Neural cell (in vitro differentiated cells): ENCODE measurements around the gene RNF144A. TPM values are rescaled to one million over a fixed set of nuclear protein-coding genes. Genes with fewer than 3 reads are reported as not detected.
A peak's percentile ranks its signal among the peaks of the same experiment; 100 is the strongest.

ENCODE experiments used
- H2AFZ ChIP-seq: fragments of 200-600, 300-800 bp; sonication (generic), shearing (Covaris generic); 2 replicates; pipeline ENCODE4 v1.6.0; 2014; ENCODE audit warnings: low read depth, mild to moderate bottlenecking, antibody characterized with exemption, low read length, moderate library complexity
- H3F3A ChIP-seq: fragments of 200-600 bp; shearing (Covaris generic); 2 replicates; pipeline ENCODE4 v1.6.1; 2016; ENCODE audit warnings: mild to moderate bottlenecking, moderate library complexity, mixed read lengths, antibody characterized with exemption, low read length; ENCODE audit not compliant: insufficient read depth, poor library complexity, severe bottlenecking
- H3K27ac ChIP-seq: fragments of 200-600, 300-800 bp; sonication (generic), shearing (Covaris generic); 2 replicates; pipeline ENCODE4 v1.5.1; 2014; ENCODE audit warnings: mild to moderate bottlenecking, low read length, moderate library complexity
- H3K27me3 ChIP-seq: fragments of 300-800, 200-600 bp; sonication (generic), shearing (Covaris generic); 2 replicates; pipeline ENCODE4 v1.6.0; 2014; ENCODE audit warnings: mild to moderate bottlenecking, low read depth, low read length, moderate library complexity; ENCODE audit not compliant: insufficient read depth
- H3K36me3 ChIP-seq: fragments of 300-800, 200-600 bp; sonication (generic), shearing (Covaris generic); 2 replicates; pipeline ENCODE4 v1.5.1; 2014; ENCODE audit warnings: mild to moderate bottlenecking, antibody characterized with exemption, low read length, moderate library complexity; ENCODE audit not compliant: insufficient read depth
- H3K4me2 ChIP-seq: fragments of 300-800, 200-600 bp; sonication (generic), shearing (Covaris generic); 2 replicates; pipeline ENCODE4 v1.6.0; 2014; ENCODE audit warnings: mild to moderate bottlenecking, low read length
- H3K4me3 ChIP-seq: fragments of 300-800, 200-600 bp; sonication (generic), shearing (Covaris generic); 2 replicates; pipeline ENCODE4 v1.5.1; 2014; ENCODE audit warnings: mild to moderate bottlenecking, low read length, moderate library complexity
- H3K79me2 ChIP-seq: fragments of 200-600 bp; shearing (Covaris generic); replicated peaks from 2 replicates; pipeline ENCODE4 v1.6.0; 2014; ENCODE audit warnings: mild to moderate bottlenecking, low read length, moderate library complexity; ENCODE audit not compliant: insufficient read depth
- H3K9ac ChIP-seq: fragments of 300-800, 200-600 bp; sonication (generic), shearing (Covaris generic); 2 replicates; pipeline ENCODE4 v1.6.1; 2016; ENCODE audit warnings: mild to moderate bottlenecking, low read length, mixed read lengths
- H3K9me2 ChIP-seq: fragments of 200-600 bp; shearing (Covaris generic); 2 replicates; pipeline ENCODE4 v1.6.1; 2016; ENCODE audit warnings: mild to moderate bottlenecking, low read length, mixed read lengths; ENCODE audit not compliant: insufficient read depth
- H3K9me3 ChIP-seq: fragments of 200-600, 300-800 bp; sonication (generic), shearing (Covaris generic); 2 replicates; pipeline ENCODE4 v1.6.1; 2016; ENCODE audit warnings: mild to moderate bottlenecking, mixed run types, low read length, moderate library complexity, mixed read lengths
- H4K20me1 ChIP-seq: fragments of 200-600 bp; shearing (Covaris generic); 2 replicates; pipeline ENCODE4 v1.6.1; 2016; ENCODE audit warnings: mild to moderate bottlenecking, mixed run types; ENCODE audit not compliant: insufficient read depth
- CTCF ChIP-seq: fragments of 450-650 bp; IDR thresholded peaks from 2 replicates; pipeline ENCODE4 v1.5.1; 2014; ENCODE audit warnings: antibody characterized with exemption, mild to moderate bottlenecking, moderate library complexity; ENCODE audit not compliant: poor library complexity, severe bottlenecking
- EP300 ChIP-seq: fragments of 450-650 bp; conservative IDR thresholded peaks from 2 replicates; pipeline ENCODE4 v1.6.1; 2014; ENCODE audit warnings: antibody characterized with exemption, mild to moderate bottlenecking, moderate library complexity; ENCODE audit not compliant: poor library complexity, severe bottlenecking
- EZH2 ChIP-seq: fragments of 200-600, 300-800 bp; shearing (Covaris generic), sonication (generic); IDR thresholded peaks from 2 replicates; pipeline ENCODE4 v1.6.1; 2014; ENCODE audit warnings: antibody characterized with exemption, low read length, borderline replicate concordance, mild to moderate bottlenecking; ENCODE audit not compliant: insufficient read depth, poor library complexity, severe bottlenecking
- MXI1 ChIP-seq: fragments of 450-650 bp; conservative IDR thresholded peaks from 2 replicates; pipeline ENCODE4 v1.6.1; 2014; ENCODE audit warnings: antibody characterized with exemption, mild to moderate bottlenecking; ENCODE audit not compliant: poor library complexity, severe bottlenecking
- POLR2AphosphoS5 ChIP-seq: IDR thresholded peaks from 2 replicates; pipeline ENCODE4 v1.6.1; 2012
- RAD21 ChIP-seq: fragments of 450-650 bp; conservative IDR thresholded peaks from 2 replicates; pipeline ENCODE4 v1.6.1; 2014; ENCODE audit warnings: antibody characterized with exemption, mild to moderate bottlenecking, moderate library complexity
- REST ChIP-seq: IDR thresholded peaks from 2 replicates; pipeline ENCODE4 v1.6.1; 2012; ENCODE audit warnings: borderline replicate concordance
- SMC3 ChIP-seq: fragments of 450-650 bp; conservative IDR thresholded peaks from 2 replicates; pipeline ENCODE4 v1.6.1; 2014; ENCODE audit warnings: antibody characterized with exemption, mild to moderate bottlenecking, moderate library complexity; ENCODE audit not compliant: poor library complexity
- TAF1 ChIP-seq: IDR thresholded peaks from 2 replicates; pipeline ENCODE4 v1.6.1; 2012; ENCODE audit warnings: low read depth
- polyA plus RNA-seq: library from polyadenylated mRNA; depleted of rRNA; stranded (reverse); fragments of >200 nt; gene quantifications from 2 replicates; pipeline ENCODE4 v1.2.3, GENCODE V29; 2014

Gene RNF144A
- polyA plus RNA-seq, 1 donor from 2014 or later: 26.9 TPM

DNA sequence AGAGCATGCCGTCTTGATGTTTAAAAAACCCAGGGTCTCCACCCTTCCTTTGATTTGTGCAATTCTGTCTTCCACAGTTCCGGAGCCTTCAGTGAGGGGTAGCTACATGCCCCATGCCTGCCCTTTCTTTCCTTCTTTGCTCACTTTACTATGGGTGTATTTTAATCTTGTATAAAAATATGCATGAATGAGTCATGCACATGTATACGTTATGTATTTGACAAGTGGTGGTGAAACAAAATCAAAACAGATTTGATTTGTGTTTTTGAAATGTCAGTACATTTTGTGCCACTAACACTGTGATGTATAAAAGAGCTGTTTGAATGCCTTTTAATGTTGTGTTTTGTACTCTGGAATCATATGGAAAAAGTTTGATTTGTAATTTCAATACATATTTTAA is 126.5 kb downstream of the RNF144A start:
- Histone ChIP-seq H3K27ac (no peak overlapping the region), H3K9ac (no peak overlapping the region), H3K79me2 (no peaks in the 10 kb centered on the region), H3K9me2 (no peaks in the 10 kb centered on the region), H3F3A (no peaks in the 10 kb centered on the region), H3K9me3 (no peaks in the 10 kb centered on the region), H3K27me3 (no peaks in the 10 kb centered on the region), H3K36me3 (no peaks in the 10 kb centered on the region), H4K20me1 (no peaks in the 10 kb centered on the region), H3K4me3 (no peak overlapping the region), H2AFZ (no peak overlapping the region), H3K4me2 (no peak overlapping the region)
- TF ChIP-seq REST (no peak), POLR2AphosphoS5 (no peak), RAD21 (no peak), CTCF (no peak), EZH2 (no peak), MXI1 (no peak), SMC3 (no peak), EP300 (no peak), TAF1 (no peak)

DNA sequence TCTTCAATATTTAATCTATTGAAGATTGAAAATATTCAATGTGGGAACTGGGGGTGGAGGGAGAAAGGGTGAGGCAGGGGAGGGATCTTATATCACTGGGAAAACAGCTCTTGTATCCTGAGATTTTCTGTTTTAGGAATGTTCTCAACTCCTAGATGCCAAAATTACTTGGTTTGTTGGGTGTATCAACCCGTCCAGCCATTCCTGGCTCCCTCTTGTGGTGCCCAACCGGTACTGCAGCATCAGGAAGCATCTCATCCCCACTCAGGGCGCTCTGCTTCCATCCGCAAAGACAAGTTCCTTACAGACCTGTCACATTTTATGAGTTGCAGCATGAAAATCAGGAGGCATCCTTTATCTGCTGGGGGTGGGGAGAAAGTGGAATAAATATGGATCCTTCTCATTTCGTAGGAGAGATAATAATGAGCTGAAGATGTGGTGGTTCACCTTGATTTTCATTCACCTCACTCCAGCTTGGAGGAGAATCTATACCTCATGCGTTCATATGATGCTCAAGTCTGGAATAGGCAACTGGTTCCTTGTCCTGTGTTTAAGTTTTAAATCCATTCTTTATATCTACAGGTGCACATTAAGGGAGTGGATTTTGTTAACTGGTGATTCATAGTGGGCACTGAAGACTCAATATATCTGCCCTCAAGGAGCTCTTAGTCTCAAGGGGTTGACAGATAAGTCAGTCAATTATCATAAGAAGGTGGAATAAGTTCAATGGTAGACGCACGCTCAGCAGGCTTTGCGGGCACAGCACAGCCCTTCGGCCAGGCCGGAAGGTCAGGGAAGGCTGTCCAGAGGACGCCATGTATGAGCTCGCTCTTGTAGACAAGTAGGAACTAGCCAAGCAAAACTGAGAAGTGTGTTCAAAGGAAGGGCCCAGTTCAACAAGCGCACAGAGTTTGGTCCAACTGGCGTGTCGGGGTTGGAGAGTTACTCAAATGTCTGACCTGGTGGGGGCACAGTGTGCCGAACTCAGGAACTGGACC is 127.3 kb downstream of the RNF144A start:
- Histone ChIP-seq H3K27ac (no peak overlapping the region), H3K27me3 (no peaks in the 10 kb centered on the region), H3K9me3 (no peaks in the 10 kb centered on the region), H3K4me2 (no peak overlapping the region), H3K4me3 (no peak overlapping the region), H3K79me2 (no peaks in the 10 kb centered on the region), H3K9ac (no peak overlapping the region), H4K20me1 (no peaks in the 10 kb centered on the region), H2AFZ (no peak overlapping the region), H3K36me3 (no peaks in the 10 kb centered on the region), H3F3A (no peaks in the 10 kb centered on the region), H3K9me2 (no peaks in the 10 kb centered on the region)
- TF ChIP-seq EZH2: no peak
- no peak for TF ChIP-seq MXI1
- peak; percentile 53 for TF ChIP-seq RAD21
- peak; percentile 64 for TF ChIP-seq CTCF
- no peak for TF ChIP-seq TAF1
- peak; percentile 62 for TF ChIP-seq SMC3
